ENCODE measurements around the gene SF3B3.

The SF3B3 gene

GRCh38 chr16:70523743-70524398 is at the start of gene SF3B3:
Gene SF3B3 (plus strand): TSS chr16:70523816. CDS start chr16:70526657, 2,841 bp downstream.
- in situ Hi-C loops (cut with MboI; ENCODE audit: low sequenced_read_pairs): no loop called here

GRCh38 chr16:70474320-70475053 is 49.1 kb upstream of the SF3B3 start:
- in situ Hi-C loops (cut with MboI; ENCODE audit: low sequenced_read_pairs): no loop called here

- in situ Hi-C loops (cut with MboI; ENCODE audit: low sequenced_read_pairs): no loop called here
Observed at GRCh38 chr16:70475054-70475871, 48.4 kb upstream of the SF3B3 start.

GRCh38 chr16:70476272-70477020 is 47.2 kb upstream of the SF3B3 start:
- in situ Hi-C loops (cut with MboI; ENCODE audit: low sequenced_read_pairs): no loop called here

GRCh38 chr16:70478169-70478568 is 45.4 kb upstream of the SF3B3 start:
- in situ Hi-C loops (cut with MboI; ENCODE audit: low sequenced_read_pairs): no loop called here

GRCh38 chr16:70478912-70479341 is 44.7 kb upstream of the SF3B3 start:
- in situ Hi-C loops (cut with MboI; ENCODE audit: low sequenced_read_pairs): no loop called here

- in situ Hi-C loops (cut with MboI; ENCODE audit: low sequenced_read_pairs): no loop called here
Observed at GRCh38 chr16:70480127-70481105, 43.2 kb upstream of the SF3B3 start.

- in situ Hi-C loops (cut with MboI; ENCODE audit: low sequenced_read_pairs): no loop called here
Observed at GRCh38 chr16:70481929-70482536, 41.6 kb upstream of the SF3B3 start.

- in situ Hi-C loops (cut with MboI; ENCODE audit: low sequenced_read_pairs): no loop called here
Observed at GRCh38 chr16:70482624-70483023, 41.0 kb upstream of the SF3B3 start.

- in situ Hi-C loops (cut with MboI; ENCODE audit: low sequenced_read_pairs): no loop called here
Observed at GRCh38 chr16:70483426-70483825, 40.2 kb upstream of the SF3B3 start.

- in situ Hi-C loops (cut with MboI; ENCODE audit: low sequenced_read_pairs): no loop called here
Observed at GRCh38 chr16:70484867-70485266, 38.7 kb upstream of the SF3B3 start.

- in situ Hi-C loops (cut with MboI; ENCODE audit: low sequenced_read_pairs): no loop called here
Observed at GRCh38 chr16:70490261-70490660, 33.4 kb upstream of the SF3B3 start.

- in situ Hi-C loops (cut with MboI; ENCODE audit: low sequenced_read_pairs): no loop called here
Observed at GRCh38 chr16:70493802-70494201, 29.8 kb upstream of the SF3B3 start.

GRCh38 chr16:70494202-70494770 is 29.3 kb upstream of the SF3B3 start:
- in situ Hi-C loops (cut with MboI; ENCODE audit: low sequenced_read_pairs): no loop called here

GRCh38 chr16:70494777-70495176 is 28.8 kb upstream of the SF3B3 start:
- in situ Hi-C loops (cut with MboI; ENCODE audit: low sequenced_read_pairs): no loop called here

GRCh38 chr16:70495425-70496182 is 28.0 kb upstream of the SF3B3 start:
- in situ Hi-C loops (cut with MboI; ENCODE audit: low sequenced_read_pairs): no loop called here

- in situ Hi-C loops (cut with MboI; ENCODE audit: low sequenced_read_pairs): no loop called here
Observed at GRCh38 chr16:70496513-70496912, 27.1 kb upstream of the SF3B3 start.

- in situ Hi-C loops (cut with MboI; ENCODE audit: low sequenced_read_pairs): no loop called here
Observed at GRCh38 chr16:70508752-70509151, 14.9 kb upstream of the SF3B3 start.
